ENCODE results near the gene WNT2.
"Not testable (repeated sequence)": the region's sequence is repeated elsewhere in the genome, so short reads cannot be mapped to it uniquely, and the experiment has no call there.

Gene WNT2

DNA sequence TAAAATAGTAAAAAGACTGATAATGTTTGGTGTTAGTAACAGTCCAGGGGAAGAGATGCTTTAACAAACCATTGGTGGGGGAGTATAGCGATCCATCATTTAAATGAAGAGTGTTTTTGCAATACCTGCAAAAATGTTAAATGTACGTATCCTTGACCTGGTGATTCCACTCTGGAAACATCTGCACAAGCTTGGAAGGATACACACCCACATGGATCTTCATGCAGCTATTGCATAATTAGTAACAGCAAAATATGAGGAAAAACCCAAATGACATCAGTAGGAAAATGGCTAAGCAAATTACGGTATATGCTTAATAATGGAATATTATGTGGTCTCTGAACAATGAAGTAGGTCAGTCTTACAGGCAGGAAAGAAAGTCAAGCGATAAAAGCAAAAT lies 20.5 kb downstream of the WNT2 start:
- no peak for DNase-seq

DNA sequence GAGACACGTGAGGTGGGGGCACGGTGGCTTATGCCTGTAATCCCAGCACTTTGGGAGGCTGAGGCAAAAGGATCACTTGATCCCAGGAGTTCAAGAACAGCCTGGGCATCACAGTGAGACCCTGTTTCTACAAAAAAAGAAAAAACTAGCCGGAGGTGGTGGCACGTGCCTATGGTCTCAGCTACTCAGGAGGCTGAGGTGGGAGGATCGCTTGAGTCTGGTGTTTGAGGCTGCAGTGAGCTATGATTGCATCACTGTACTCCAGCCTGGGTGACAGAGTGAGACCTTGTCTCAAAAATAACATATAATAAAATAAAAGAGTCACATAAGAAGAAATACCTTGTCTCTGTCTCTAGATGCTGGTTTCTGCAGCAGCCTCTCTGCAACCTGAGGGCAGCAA lies 22.4 kb downstream of the WNT2 start:
- not testable (repeated sequence) for DNase-seq

GRCh38 chr7:117297606-117298005 lies 25.3 kb downstream of the WNT2 start:
- DNase-seq, result no peak

DNA sequence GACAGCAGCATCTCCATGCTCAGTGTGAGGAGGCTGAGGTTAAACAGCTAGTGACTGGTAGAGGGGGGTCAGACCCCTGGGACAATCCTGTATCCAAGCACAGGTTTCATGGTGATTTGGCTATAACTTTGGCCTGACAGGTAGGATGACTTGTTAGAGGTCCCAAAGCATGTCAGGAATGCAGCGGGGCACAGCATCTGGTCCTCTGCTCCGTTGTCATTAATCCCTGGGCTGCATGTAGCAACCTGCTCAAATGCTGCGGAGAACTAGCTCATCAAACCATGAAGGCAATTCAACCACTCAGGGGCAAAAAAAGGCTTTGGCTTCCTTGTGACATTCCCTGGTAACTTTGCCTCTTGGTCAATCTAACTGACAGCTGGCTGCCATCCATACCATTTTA lies 26.8 kb downstream of the WNT2 start:
- no peak for DNase-seq

DNA sequence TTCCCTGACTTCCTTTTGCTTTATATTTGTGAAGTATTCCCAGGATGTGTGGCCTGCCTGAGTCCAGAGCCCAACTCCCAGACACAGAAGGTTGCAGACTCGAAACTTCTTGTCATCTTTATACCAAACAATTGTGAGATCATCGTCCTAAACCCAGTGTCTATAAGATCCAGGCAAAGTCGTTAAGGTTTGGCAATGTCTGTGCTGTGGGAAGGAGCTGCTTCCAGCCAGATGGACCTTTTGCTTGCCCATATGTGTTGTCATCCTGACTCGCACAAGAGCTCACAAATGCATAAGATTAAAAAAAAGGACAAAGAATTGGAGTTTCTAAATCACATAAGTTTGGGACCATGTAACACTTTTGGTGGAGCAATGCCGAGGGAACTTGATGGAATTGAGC lies 37.0 kb downstream of the WNT2 start:
- DNase-seq, result no peak

- no peak for DNase-seq
Observed at GRCh38 chr7:117284692-117285091, 38.2 kb downstream of the WNT2 start.

- no peak for DNase-seq
Observed at GRCh38 chr7:117283779-117284178, 39.1 kb downstream of the WNT2 start.

GRCh38 chr7:117283371-117283770 lies 39.5 kb downstream of the WNT2 start:
- DNase-seq, result no peak

DNA sequence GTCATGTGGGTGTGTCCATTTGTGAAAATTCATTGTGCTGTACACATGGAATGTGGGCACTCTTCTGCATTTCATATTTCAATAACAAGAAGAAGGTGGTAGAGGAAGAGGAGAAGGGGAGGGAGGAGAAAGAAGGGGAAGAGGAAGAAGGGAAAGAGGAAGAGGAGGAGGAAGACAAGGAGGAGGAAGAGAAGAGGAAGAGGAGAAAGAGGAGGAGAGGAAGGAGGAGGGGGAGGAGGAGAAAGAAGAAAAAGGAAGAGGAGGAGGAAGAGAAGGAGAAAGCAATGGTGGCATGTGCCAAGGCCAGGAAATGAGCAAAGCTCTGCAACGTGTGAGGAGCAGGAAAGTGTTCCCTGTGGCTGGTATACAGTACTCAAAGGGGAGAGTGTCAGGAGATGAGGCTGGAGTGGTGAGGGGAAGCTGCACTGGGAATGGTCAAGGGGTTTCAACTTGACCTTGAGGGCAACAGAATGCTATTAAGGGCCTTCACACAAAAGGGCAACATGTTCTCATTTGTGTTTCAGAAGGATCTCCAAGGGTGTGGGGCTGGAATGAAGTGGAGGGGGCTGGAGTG lies 40.5 kb downstream of the WNT2 start:
- no peak for DNase-seq

- DNase-seq, result no peak
Observed at GRCh38 chr7:117281562-117281961, 41.3 kb downstream of the WNT2 start.

GRCh38 chr7:117279931-117280557 lies 42.8 kb downstream of the WNT2 start:
- no peak for DNase-seq

DNA sequence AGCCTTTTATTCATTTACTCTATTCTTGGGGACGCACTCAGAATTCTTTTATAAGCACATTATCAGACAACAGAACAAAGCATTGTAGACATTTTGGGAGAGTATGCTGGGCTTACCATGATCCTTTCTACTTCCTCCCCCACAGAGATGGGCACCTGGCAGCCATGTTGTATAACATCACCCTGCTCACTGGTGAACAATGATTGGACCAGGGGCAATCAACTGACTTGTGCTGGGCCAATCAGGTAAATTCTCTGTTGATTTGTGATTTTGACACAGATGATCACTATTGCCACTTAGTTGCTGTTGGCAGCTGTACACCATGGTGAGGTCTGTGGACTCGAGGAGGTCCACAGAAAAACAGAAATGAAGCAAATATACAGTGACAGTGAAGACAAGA lies 43.7 kb downstream of the WNT2 start:
- no peak for DNase-seq

DNA sequence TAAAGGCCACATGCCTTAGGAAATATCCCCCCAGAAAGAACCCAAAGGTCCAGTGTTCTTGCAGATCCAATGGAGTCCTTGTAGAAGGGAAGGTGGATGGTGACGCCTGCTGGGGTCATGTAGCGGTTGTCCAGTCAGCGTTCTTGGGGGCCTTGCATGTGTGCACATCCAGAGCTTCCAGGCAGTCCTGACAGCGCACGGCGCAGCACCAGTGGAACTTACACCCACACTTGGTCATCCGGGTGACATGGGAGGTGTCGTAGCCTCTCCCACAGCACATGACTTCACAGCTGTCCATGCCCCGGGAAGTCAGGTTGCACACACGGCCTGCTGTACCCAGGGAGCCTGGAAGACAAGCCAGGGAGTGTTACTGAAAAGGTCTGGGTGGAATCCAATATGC lies 44.8 kb downstream of the WNT2 start:
- no peak for DNase-seq

GRCh38 chr7:117277576-117277975 lies 45.3 kb downstream of the WNT2 start:
- DNase-seq, result no peak

GRCh38 chr7:117274951-117275350 lies 47.9 kb downstream of the WNT2 start:
- DNase-seq, result no peak

DNA sequence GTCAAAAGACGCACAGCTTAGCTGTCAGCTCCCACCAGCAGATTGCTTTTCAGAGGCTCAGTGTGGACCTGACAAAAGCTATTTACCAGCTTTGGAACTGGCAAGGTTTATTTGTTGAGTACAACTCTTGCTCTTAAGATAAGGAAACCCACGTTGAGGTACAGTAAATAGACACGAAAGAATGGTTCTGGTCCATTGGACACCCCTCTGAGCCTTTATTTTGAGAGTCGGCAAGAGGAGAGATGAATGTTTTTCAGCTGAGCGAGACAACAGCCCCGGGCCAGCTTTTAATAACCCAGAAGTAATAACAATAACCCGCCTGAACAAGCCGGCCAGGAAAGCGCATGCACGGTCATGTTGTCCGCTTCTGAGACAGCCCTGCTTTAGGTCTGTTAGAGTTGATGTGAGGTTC lies 49.0 kb downstream of the WNT2 start:
- DNase-seq, result no peak

DNA sequence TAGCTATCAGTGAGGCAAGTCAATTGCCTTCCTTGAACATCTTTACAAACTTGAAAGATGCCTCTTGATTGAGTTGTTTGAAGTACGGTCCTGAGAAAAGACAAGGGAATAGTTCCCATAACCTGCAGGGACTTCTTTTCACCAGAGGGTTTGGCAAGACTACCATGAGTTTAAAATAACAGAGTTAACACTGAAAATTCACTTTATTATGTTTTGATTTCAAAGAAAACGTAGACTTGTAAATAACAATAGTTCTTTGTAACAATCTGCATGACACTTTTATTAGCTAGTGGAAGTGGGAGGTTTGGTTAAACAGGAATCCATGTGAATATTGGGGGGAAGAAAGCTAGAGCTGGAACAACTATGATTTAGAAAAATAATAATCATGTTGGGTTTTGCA lies 49.5 kb downstream of the WNT2 start:
- no peak for DNase-seq

GRCh38 chr7:117272017-117272759 lies 50.7 kb downstream of the WNT2 start:
- no peak for DNase-seq

DNA sequence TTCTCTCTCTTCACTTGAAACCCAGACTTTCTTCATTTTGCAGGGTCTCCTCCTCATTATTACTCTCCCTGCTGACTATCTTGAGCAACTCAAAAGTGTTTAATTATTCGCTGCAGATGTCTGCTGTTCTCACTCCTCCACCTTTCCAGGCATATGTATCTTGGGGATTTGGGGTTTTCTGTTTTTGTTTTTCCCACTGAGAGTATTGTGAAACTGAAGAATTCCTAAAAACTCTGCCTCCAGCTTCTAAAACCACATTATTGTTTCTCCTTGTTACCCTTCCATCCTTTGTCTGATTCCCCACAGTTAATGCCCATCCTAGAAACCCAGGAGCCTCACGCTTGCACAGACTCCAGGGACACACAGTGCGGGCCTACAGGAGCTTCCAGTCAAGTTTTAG lies 51.3 kb downstream of the WNT2 start:
- DNase-seq, result no peak

DNA sequence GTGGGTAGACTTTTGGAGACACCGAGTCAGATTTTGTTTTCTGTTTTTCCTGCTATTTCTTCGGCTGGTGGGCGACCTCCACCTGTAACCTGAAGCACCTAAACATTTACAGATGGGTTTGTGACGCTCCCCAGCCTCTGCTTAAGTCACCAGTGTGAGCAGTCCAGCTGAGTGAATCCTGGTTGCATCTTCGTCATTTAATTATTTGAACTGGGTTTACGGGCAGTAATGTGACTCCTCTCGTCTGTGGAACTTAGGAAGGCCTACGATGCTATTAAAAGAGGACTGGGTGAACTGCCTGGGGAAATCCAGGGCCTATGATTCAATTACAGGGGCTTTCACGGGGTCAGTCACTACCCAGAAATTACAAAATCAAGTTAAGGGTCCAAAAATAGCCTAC lies 52.5 kb downstream of the WNT2 start:
- no peak for DNase-seq

GRCh38 chr7:117269886-117270285 lies 53.0 kb downstream of the WNT2 start:
- no peak for DNase-seq

GRCh38 chr7:117269417-117269816 lies 53.4 kb downstream of the WNT2 start:
- no peak for DNase-seq

GRCh38 chr7:117264716-117265115 lies 58.1 kb downstream of the WNT2 start:
- DNase-seq, result no peak

DNA sequence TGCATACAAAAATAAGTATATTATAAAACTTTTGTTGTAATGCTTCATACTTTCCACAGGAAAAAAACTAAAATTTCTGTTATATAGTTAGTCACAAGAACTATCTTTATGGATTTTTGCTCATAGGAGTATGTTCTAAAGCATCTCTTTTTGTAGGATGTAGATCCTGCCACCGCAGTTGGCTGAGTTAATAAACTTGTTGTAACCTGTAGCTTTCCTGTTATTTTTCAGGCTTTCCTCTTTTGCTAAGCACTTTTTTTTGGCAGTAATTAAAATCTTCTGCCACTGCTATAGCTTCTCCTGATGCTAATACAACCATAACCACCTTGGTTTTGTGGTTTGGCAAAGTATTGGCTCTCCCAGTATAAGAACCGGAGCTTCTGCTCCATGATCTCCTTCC lies 60.3 kb downstream of the WNT2 start:
- no peak for DNase-seq

- no peak for DNase-seq
Observed at GRCh38 chr7:117259615-117260014, 63.2 kb downstream of the WNT2 start.

All from activated T-cell treated with anti-CD3 and anti-CD28 coated beads, Interleukin-2, amount 50 U/mL, for 1 hour (primary cell).